Measurements from ENCODE around the gene CELSR2.

The CELSR2 gene

GRCh38 chr1:109263597-109264378 lies 14.4 kb downstream of the CELSR2 start:
- DNase-seq (ENCODE audit: low read depth in 2 of 2), result peak; percentile 55 to 79

- DNase-seq (ENCODE audit: low read depth in 2 of 2), result no peak
These were observed 15.0 kb downstream of the CELSR2 start for GRCh38 chr1:109264379-109264755.

- no peak for DNase-seq (ENCODE audit: low read depth in 2 of 2)
These were observed 15.7 kb downstream of the CELSR2 start for GRCh38 chr1:109265016-109265415.

GRCh38 chr1:109265741-109266330 lies 16.5 kb downstream of the CELSR2 start:
- no peak for DNase-seq (ENCODE audit: low read depth in 2 of 2)

- DNase-seq (ENCODE audit: low read depth in 2 of 2), result no peak
These were observed 17.6 kb downstream of the CELSR2 start for GRCh38 chr1:109266965-109267364.

- no peak for DNase-seq (ENCODE audit: low read depth in 2 of 2)
These were observed 18.5 kb downstream of the CELSR2 start for GRCh38 chr1:109267743-109268300.

- DNase-seq (ENCODE audit: low read depth in 2 of 2), result no peak
These were observed 19.3 kb downstream of the CELSR2 start for GRCh38 chr1:109268431-109269211.

GRCh38 chr1:109269212-109269980 lies 20.1 kb downstream of the CELSR2 start:
- DNase-seq (ENCODE audit: low read depth in 2 of 2), result no peak

- DNase-seq (ENCODE audit: low read depth in 2 of 2), result no peak
These were observed 20.8 kb downstream of the CELSR2 start for GRCh38 chr1:109269981-109270622.

GRCh38 chr1:109270623-109271317 lies 21.4 kb downstream of the CELSR2 start:
- no peak for DNase-seq (ENCODE audit: low read depth in 2 of 2)

- no peak for DNase-seq (ENCODE audit: low read depth in 2 of 2)
These were observed 22.1 kb downstream of the CELSR2 start for GRCh38 chr1:109271458-109271857.

GRCh38 chr1:109272021-109272799 lies 22.9 kb downstream of the CELSR2 start:
- DNase-seq (ENCODE audit: low read depth in 2 of 2), result no peak

GRCh38 chr1:109272831-109273547 lies 23.6 kb downstream of the CELSR2 start:
- DNase-seq (ENCODE audit: low read depth in 2 of 2), result no peak

- no peak for DNase-seq (ENCODE audit: low read depth in 2 of 2)
These were observed 24.4 kb downstream of the CELSR2 start for GRCh38 chr1:109273570-109274288.

GRCh38 chr1:109274533-109275476 lies 25.5 kb downstream of the CELSR2 start:
- no peak for DNase-seq (ENCODE audit: low read depth in 2 of 2)

GRCh38 chr1:109275706-109276345 lies 26.5 kb downstream of the CELSR2 start:
- no peak for DNase-seq (ENCODE audit: low read depth in 2 of 2)

Measured in stimulated activated CD4-positive, alpha-beta T cell treated with anti-CD3 and anti-CD28 coated beads, Interleukin-12 subunit alpha, Interleukin-12 subunit beta, amount 100 ng/mL, for 24 hours (primary cell).